PFSK-1 (cell line): ENCODE measurements around the gene IGFL2.

Experiments
- FOXP2 ChIP-seq: optimal IDR thresholded peaks from 2 replicates; pipeline ENCODE3; 2011; ENCODE audit warnings: borderline replicate concordance, control low read depth, inconsistent platforms; ENCODE audit not compliant: insufficient read depth; ENCODE audit errors: extremely low read length, extremely low read depth
- POLR2AphosphoS5 ChIP-seq: IDR thresholded peaks from 2 replicates; pipeline ENCODE4 v1.6.1; 2012; ENCODE audit warnings: low read depth, mild to moderate bottlenecking, control low read depth, low read length, moderate library complexity
- SIN3A ChIP-seq: IDR thresholded peaks from 2 replicates; pipeline ENCODE4 v1.6.1; 2012; ENCODE audit warnings: mild to moderate bottlenecking, low read length, moderate library complexity, borderline replicate concordance; ENCODE audit not compliant: insufficient read depth
- TAF1 ChIP-seq: IDR thresholded peaks from 2 replicates; pipeline ENCODE4 v1.6.1; 2012; ENCODE audit warnings: low read length, control low read depth, borderline replicate concordance; ENCODE audit not compliant: insufficient read depth
- TF ChIP-seq, protein P1 (sequence below), 2 experiments: IDR thresholded peaks; 2 replicates each; pipeline versions ENCODE4 v1.6.1 to v1.8.0; 2011 to 2012; ENCODE audit warnings: low read depth in 2 of 2, low read length in 2 of 2, control low read depth in 1 of 2, inconsistent platforms in 1 of 2, mild to moderate bottlenecking in 1 of 2, moderate library complexity in 1 of 2; ENCODE audit not compliant: insufficient read depth in 1 of 2

Gene IGFL2

GRCh38 chr19:46125447-46125846, 22.6 kb upstream of the IGFL2 start:
- TF ChIP-seq FOXP2, result no peak
- TF ChIP-seq, protein P1, sequence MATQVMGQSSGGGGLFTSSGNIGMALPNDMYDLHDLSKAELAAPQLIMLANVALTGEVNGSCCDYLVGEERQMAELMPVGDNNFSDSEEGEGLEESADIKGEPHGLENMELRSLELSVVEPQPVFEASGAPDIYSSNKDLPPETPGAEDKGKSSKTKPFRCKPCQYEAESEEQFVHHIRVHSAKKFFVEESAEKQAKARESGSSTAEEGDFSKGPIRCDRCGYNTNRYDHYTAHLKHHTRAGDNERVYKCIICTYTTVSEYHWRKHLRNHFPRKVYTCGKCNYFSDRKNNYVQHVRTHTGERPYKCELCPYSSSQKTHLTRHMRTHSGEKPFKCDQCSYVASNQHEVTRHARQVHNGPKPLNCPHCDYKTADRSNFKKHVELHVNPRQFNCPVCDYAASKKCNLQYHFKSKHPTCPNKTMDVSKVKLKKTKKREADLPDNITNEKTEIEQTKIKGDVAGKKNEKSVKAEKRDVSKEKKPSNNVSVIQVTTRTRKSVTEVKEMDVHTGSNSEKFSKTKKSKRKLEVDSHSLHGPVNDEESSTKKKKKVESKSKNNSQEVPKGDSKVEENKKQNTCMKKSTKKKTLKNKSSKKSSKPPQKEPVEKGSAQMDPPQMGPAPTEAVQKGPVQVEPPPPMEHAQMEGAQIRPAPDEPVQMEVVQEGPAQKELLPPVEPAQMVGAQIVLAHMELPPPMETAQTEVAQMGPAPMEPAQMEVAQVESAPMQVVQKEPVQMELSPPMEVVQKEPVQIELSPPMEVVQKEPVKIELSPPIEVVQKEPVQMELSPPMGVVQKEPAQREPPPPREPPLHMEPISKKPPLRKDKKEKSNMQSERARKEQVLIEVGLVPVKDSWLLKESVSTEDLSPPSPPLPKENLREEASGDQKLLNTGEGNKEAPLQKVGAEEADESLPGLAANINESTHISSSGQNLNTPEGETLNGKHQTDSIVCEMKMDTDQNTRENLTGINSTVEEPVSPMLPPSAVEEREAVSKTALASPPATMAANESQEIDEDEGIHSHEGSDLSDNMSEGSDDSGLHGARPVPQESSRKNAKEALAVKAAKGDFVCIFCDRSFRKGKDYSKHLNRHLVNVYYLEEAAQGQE (IDR thresholded peaks at IDR 0.05; ENCODE audit: insufficient read depth in 1 of 2, low read depth in 2 of 2, low read length in 2 of 2), result no peak
- no peak for TF ChIP-seq TAF1
- TF ChIP-seq SIN3A, result no peak
- no peak for TF ChIP-seq POLR2AphosphoS5

- TF ChIP-seq TAF1, result no peak
- TF ChIP-seq, protein P1 (IDR thresholded peaks at IDR 0.05; ENCODE audit: insufficient read depth in 1 of 2, low read depth in 2 of 2, low read length in 2 of 2), result no peak
- TF ChIP-seq POLR2AphosphoS5, result no peak
- TF ChIP-seq FOXP2, result no peak
- TF ChIP-seq SIN3A, result no peak
Measured at GRCh38 chr19:46126086-46126580, 21.9 kb upstream of the IGFL2 start.

GRCh38 chr19:46131485-46132143, 16.4 kb upstream of the IGFL2 start:
- TF ChIP-seq FOXP2 (no peak), POLR2AphosphoS5 (no peak), SIN3A (no peak), TAF1 (no peak)
- TF ChIP-seq, protein P1 (IDR thresholded peaks at IDR 0.05; ENCODE audit: insufficient read depth in 1 of 2, low read depth in 2 of 2, low read length in 2 of 2), result no peak

DNA sequence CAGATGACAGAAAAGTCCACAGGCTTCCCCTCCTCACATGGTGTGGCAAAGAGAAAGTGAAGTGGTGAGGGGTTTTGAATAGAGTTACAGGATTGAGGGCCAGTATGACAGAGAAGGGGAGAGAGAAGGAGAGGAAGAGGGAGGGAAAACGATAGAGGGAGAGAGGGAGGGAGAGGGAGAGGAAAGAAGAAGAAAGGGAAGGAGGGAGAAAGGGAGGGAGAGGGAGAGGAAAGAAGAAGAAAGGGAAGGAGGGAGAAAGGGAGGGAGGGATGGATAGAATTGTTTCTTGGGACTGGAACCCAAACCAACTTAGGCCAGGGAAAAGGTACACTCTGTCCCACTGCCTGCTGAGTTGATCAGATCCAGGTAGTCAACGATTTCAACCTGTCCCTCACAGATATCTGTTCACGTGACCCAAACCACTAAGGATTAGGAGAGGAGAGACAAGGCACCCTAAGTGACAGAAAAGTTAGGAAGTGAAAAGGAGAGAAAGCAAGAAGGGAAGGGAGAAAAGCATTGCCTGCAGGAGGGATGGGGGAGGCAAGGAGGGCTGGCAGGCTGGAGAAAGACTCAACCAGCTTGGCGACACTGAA, 15.4 kb upstream of the IGFL2 start:
- TF ChIP-seq TAF1, result no peak
- no peak for TF ChIP-seq FOXP2
- no peak for TF ChIP-seq SIN3A
- no peak for TF ChIP-seq POLR2AphosphoS5
- TF ChIP-seq, protein P1 (IDR thresholded peaks at IDR 0.05; ENCODE audit: insufficient read depth in 1 of 2, low read depth in 2 of 2, low read length in 2 of 2), result no peak
